HG02642 (cell line): ENCODE data around the gene UBXN7.
"Not testable (repeated sequence)": the region's sequence is repeated elsewhere in the genome, so short reads cannot be mapped to it uniquely, and the experiment has no call there.

ENCODE experiments used
- ATAC-seq: cut with Tn5 transposase; IDR thresholded peaks from one replicate; pipeline ENCODE4 v1.9.1; 2021; ENCODE audit warnings: mild to moderate bottlenecking; ENCODE audit not compliant: unreplicated experiment, poor library complexity

Gene UBXN7

DNA sequence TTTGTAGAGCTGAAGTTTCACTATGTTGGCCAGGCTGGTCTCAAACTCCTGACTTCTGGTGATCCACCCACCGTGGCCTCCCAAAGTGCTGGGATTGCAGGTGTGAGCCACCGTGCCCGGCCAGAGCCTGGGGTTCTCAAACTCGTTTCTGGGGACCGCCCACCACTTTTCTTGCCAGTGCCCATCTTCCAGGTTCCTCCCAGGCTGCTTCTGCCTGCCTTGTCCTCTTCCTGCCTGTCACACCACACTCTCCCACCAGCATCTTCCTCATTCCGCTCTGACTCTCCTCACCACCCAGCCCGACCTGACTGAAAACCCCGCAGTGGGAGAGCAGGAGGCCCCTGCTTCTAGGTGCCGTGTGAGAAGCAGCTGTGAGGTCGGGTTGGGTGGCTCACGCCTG lies 111.1 kb downstream of the UBXN7 start:
- no peak for ATAC-seq

GRCh38 chr3:196320137-196320536 lies 112.1 kb downstream of the UBXN7 start:
- ATAC-seq: no peak

GRCh38 chr3:196317687-196318467 lies 114.3 kb downstream of the UBXN7 start, which contains the start of gene DYNLT2B:
TSS of gene DYNLT2B (minus strand) at chr3:196318240. CDS start at chr3:196318152, 88 bp downstream.
- ATAC-seq: peak; percentile 88

GRCh38 chr3:196316799-196317686 lies 115.2 kb downstream of the UBXN7 start:
- not testable (repeated sequence) for ATAC-seq

- no peak for ATAC-seq
Measured at GRCh38 chr3:196315821-196316220, 116.4 kb downstream of the UBXN7 start.

- no peak for ATAC-seq
Measured at GRCh38 chr3:196314597-196314996, 117.6 kb downstream of the UBXN7 start.

DNA sequence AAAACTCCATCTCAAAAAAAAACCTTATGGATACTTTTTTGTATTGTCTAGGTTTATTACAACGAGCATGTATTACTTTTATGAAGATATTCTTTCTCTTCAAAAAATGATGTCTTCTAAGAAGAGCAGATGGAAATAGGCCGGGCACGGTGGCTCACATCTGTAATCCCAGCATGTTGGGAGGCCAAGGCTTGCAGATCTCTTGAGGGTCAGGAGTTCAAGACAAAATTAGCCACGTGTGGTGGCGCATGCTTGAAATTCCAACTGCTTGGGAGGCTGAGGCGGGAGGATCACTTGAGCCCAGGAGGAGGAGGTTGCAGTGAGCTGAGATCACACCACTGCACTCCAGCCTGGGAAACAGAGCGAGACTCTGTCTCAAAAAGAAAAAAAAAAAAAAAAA lies 118.1 kb downstream of the UBXN7 start:
- ATAC-seq: not testable (repeated sequence)

DNA sequence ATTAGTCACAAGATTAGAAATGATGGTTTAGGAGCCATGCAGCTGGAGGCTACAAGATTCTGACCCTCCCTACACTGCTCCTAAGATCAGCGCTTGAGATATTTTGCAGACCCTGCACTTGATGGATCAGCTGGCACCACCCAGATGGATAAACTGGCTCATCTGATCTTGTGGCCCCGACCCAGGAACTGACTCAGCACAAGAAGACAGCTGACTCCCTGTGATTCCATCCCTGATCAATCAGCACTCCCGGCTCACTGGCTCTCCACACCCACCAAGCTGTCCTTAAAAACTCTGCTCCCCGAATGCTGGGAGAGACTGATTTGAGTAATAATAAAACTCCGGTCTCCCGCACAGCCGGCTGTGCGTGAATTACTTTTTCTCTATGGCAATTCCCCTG lies 129.3 kb downstream of the UBXN7 start:
- ATAC-seq: not testable (repeated sequence)

DNA sequence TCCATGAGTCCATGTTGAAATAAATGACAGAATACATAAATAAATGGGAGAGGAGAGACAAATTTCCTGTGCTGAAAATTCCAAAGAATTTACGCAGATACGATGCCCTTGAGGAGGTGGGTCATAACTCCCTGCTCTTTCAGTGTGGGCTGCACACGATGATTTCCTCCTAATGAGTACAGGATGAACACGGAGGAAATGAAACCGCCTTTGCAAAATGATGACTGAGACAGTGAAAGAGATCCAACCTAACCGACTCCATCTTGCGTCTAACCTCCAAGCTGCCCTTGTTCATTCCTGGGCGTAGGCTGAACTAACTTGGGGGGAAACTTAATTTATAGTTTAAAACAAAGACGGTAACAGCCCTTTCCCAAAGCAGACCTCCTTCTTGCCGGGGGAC lies 129.7 kb downstream of the UBXN7 start:
- not testable (repeated sequence) for ATAC-seq

DNA sequence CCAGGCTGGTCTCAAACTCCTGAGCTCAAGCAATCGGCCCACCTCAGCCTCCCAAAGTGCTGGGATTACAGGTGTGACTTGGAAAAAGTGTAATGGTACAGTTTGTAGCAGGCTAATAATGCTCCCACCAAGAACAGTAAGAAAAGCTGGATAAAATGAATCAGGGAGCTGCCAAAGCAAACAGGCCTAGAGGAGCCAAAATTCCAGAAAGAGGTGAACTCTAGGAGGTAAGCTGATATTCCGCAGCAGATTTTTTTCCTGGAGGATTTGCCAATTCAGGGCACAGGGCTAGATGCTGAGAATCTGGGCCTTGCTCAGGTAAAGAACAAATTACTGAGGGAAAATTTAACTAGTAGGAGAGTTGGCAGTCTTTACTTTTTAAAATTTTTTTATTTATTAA lies 133.7 kb downstream of the UBXN7 start:
- no peak for ATAC-seq
